HEK293 (cell line): ENCODE results near the gene DRC7.

Experiments used
- CTCF ChIP-seq: fragments of 450-650 bp; formaldehyde crosslinking; IDR thresholded peaks from 2 replicates; pipeline ENCODE4 v1.5.1; 2016; ENCODE audit warnings: missing biosample characterization, missing genetic modification characterization
- REST ChIP-seq: fragments of 450-650 bp; formaldehyde crosslinking; IDR thresholded peaks from 2 replicates; pipeline ENCODE4 v1.5.1; 2016; ENCODE audit warnings: missing biosample characterization, missing genetic modification characterization
- ZNF48 ChIP-seq: fragments of 450-650 bp; formaldehyde crosslinking; IDR thresholded peaks from 2 replicates; pipeline ENCODE4 v1.5.1; 2016; ENCODE audit warnings: missing biosample characterization, missing genetic modification characterization

- no peak for TF ChIP-seq ZNF48 (tag by site-specific recombination)
- no peak for TF ChIP-seq CTCF
- TF ChIP-seq REST (tag by site-specific recombination): no peak
Measured at GRCh38 chr16:57692636-57693035, 2.0 kb upstream of the DRC7 start.
